B cell (primary cell): ENCODE measurements around the gene MAPK8. TPM values are rescaled to one million over a fixed set of nuclear protein-coding genes. Genes with fewer than 3 reads are reported as not detected.

ENCODE experiments used
- ATAC-seq: fragments of 200-7000 bp; cut with Tn5 transposase; one replicate; pipeline ENCODE4 v1.10.0; 2021; ENCODE audit warnings: low read depth, mild to moderate bottlenecking, moderate number of reproducible peaks, moderate library complexity
- CTCF ChIA-PET: fragments of 350-600 bp; sonication (Branson Sonifier 250); formaldehyde crosslinking; loops from one replicate; lab custom pipeline; 2021; ENCODE audit warnings: antibody characterized with exemption, inconsistent platforms; lab: Charles Lee
- POLR2A ChIA-PET: fragments of 350-600 bp; sonication (Branson Sonifier 250); formaldehyde crosslinking; loops from one replicate; lab custom pipeline; 2021; ENCODE audit warnings: antibody characterized with exemption; lab: Charles Lee
- DNase-seq: peaks from one replicate; pipeline ENCODE4 v3.0.0; 2013
- H2AFZ ChIP-seq: 2 replicates; pipeline ENCODE4 v1.6.1; 2012; ENCODE audit warnings: mild to moderate bottlenecking, low read depth, low read length; ENCODE audit not compliant: insufficient read depth, poor library complexity, severe bottlenecking
- H3K27ac ChIP-seq, 2 donors: 1 replicate in 1 of 2; 2 replicates in 1 of 2; pipeline ENCODE4 v1.5.1; 2012 to 2013; ENCODE audit warnings: low read length in 2 of 2, mild to moderate bottlenecking in 2 of 2, moderate library complexity in 1 of 2
- H3K27me3 ChIP-seq, 4 experiments: fragments of 200-600 bp in 1 of 4; sonication (generic) in 1 of 4; replicated peaks in 1 of 4; 1 replicate in 2 of 4; 2 replicates in 2 of 4; pipeline versions ENCODE4 v1.6.1 to v1.7.0; 2013 to 2016; ENCODE audit warnings: low read length in 3 of 4, mild to moderate bottlenecking in 2 of 4, mixed read lengths in 1 of 4, moderate library complexity in 1 of 4; ENCODE audit not compliant: insufficient read depth in 4 of 4, control insufficient read depth in 3 of 4; ENCODE audit errors: control extremely low read depth in 1 of 4
- H3K36me3 ChIP-seq, 2 experiments: replicated peaks in 1 of 2; 1 replicate in 1 of 2; 2 replicates in 1 of 2; pipeline versions ENCODE4 v1.6.1 to v1.7.1; 2013; ENCODE audit warnings: low read length in 1 of 2; ENCODE audit not compliant: insufficient read depth in 2 of 2, control insufficient read depth in 1 of 2; ENCODE audit errors: control extremely low read depth in 1 of 2, extremely low read depth in 1 of 2
- H3K4me1 ChIP-seq, 2 donors: fragments of 200-600 bp in 1 of 2; sonication (generic) in 1 of 2; 1 replicate in 1 of 2; 2 replicates in 1 of 2; pipeline versions ENCODE4 v1.5.1 to v1.6.1; 2013 to 2017; ENCODE audit warnings: low read length in 2 of 2; ENCODE audit not compliant: control insufficient read depth in 2 of 2, insufficient read depth in 2 of 2
- H3K4me2 ChIP-seq: replicated peaks from 2 replicates; pipeline ENCODE3; 2012; ENCODE audit warnings: mild to moderate bottlenecking, low read depth, low read length; ENCODE audit not compliant: poor library complexity, severe bottlenecking
- H3K4me3 ChIP-seq, 5 experiments: fragments of 200-600 bp in 1 of 5; sonication (generic) in 1 of 5; 1 replicate in 3 of 5; 2 replicates in 2 of 5; pipeline versions ENCODE4 v1.5.1 to v1.7.0; 2011 to 2016; ENCODE audit warnings: low read length in 4 of 5, mild to moderate bottlenecking in 4 of 5, low read depth in 2 of 5, control low read depth in 1 of 5, moderate library complexity in 1 of 5; ENCODE audit not compliant: insufficient read depth in 1 of 5; ENCODE audit errors: control extremely low read depth in 1 of 5, extremely low read depth in 1 of 5
- H3K79me2 ChIP-seq: fragments of 200-600 bp; sonication (generic); one replicate; pipeline ENCODE4 v1.6.0; 2016; ENCODE audit warnings: low read length; ENCODE audit not compliant: control insufficient read depth, insufficient read depth
- H3K9ac ChIP-seq: fragments of 200-600 bp; sonication (generic); 2 replicates; pipeline ENCODE4 v1.6.1; 2017; ENCODE audit warnings: mild to moderate bottlenecking, low read length, moderate library complexity
- H3K9me3 ChIP-seq, 3 donors: one replicate each; pipeline versions ENCODE4 v1.6.1 to v1.7.1; 2013; ENCODE audit warnings: low read length in 2 of 3; ENCODE audit not compliant: control insufficient read depth in 2 of 3, insufficient read depth in 1 of 3; ENCODE audit errors: control extremely low read depth in 1 of 3
- H4K20me1 ChIP-seq: 2 replicates; pipeline ENCODE4 v1.6.0; 2012; ENCODE audit warnings: mild to moderate bottlenecking, low read length; ENCODE audit not compliant: insufficient read depth, control insufficient read depth, poor library complexity, severe bottlenecking
- H3K27ac Mint-ChIP-seq: one replicate; pipeline ENCODE4 v1.8.0; 2021; ENCODE audit warnings: mixed read lengths
- H3K27me3 Mint-ChIP-seq: one replicate; pipeline ENCODE4 v1.8.0; 2021; ENCODE audit warnings: mixed read lengths
- H3K4me1 Mint-ChIP-seq: one replicate; pipeline ENCODE4 v1.8.0; 2021; ENCODE audit warnings: mixed read lengths
- H3K4me3 Mint-ChIP-seq: one replicate; pipeline ENCODE4 v1.8.0; 2021; ENCODE audit warnings: mixed read lengths
- H3K9me3 Mint-ChIP-seq: one replicate; pipeline ENCODE4 v1.8.0; 2022; ENCODE audit warnings: mixed read lengths; ENCODE audit not compliant: insufficient read depth
- EZH2 ChIP-seq: IDR thresholded peaks from 2 replicates; pipeline ENCODE4 v1.6.1; 2012; ENCODE audit warnings: borderline replicate concordance, low read depth, mild to moderate bottlenecking, moderate library complexity, low read length; ENCODE audit not compliant: insufficient read depth, poor library complexity, severe bottlenecking
- WGBS: methylation state at CpG from one replicate; pipeline ENCODE4 v1.1.5; 2013; ENCODE audit warnings: missing lambda C conversion rate; ENCODE audit not compliant: insufficient coverage; 5-methylcytosine and 5-hydroxymethylcytosine counted together
- intact Hi-C: fragments of 100-400 bp; cut with micrococcal nuclease; formaldehyde crosslinking; loops from one replicate; pipeline ENCODE4 v1.10.0; 2022
- polyA plus RNA-seq: library from polyadenylated mRNA; depleted of rRNA; stranded (reverse); fragments of >200 nt; gene quantifications from 2 replicates; pipeline ENCODE4 v1.2.3, GENCODE V29; 2012
- total RNA-seq, 2 donors: library from RNA; stranded (reverse); fragments of 120-200 nt in 1 of 2; gene quantifications; 1 replicate in 1 of 2; 2 replicates in 1 of 2; pipeline versions ENCODE4 v1.2.3 to v1.2.4, GENCODE V29; 2013 to 2022
- TF ChIP-seq, protein P1 (sequence below): fragments of 200-600 bp; IDR thresholded peaks from one replicate; pipeline ENCODE4 v1.8.0; 2022; ENCODE audit warnings: antibody characterized with exemption, mild to moderate bottlenecking

Gene MAPK8
- total and polyA plus RNA-seq, 2 donors (not counting 1 experiment from before 2014, with no cell fraction given): 13.7 to 40.0 TPM

DNA sequence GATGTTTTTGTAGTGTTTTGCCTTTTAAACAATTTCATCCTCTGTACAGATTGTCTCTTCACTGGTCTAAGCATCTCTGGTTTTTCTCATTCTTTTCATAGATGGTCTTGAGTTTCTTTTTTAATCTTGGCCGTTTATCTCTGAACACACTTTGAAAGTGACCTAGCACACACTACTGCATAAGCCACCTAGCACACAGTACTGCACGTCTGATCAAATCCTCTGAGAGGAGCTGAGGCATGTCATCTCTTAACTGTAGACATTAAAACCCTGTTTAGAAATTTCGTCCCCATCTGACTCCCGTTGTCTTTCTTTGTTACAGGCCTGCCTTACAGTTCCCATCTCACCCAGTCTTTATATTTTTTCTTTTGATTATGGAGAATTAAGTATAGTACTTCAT is 100.2 kb downstream of the MAPK8 start:
- Histone ChIP-seq H3K9me3 (no peaks in the 10 kb centered on the region), H3K4me1 (no peaks in the 10 kb centered on the region), H3K79me2 (no peaks in the 10 kb centered on the region), H2AFZ (no peak overlapping the region), H3K4me2 (no peak overlapping the region), H3K4me3 (no peak overlapping the region), H3K36me3 (peaks cover 0 to 22% of the 10 kb centered on the region in 2 experiments), H3K27me3 (no peaks in the 10 kb centered on the region), H3K27ac (no peak overlapping the region), H3K9ac (no peak overlapping the region), H4K20me1 (no peaks in the 10 kb centered on the region)
- no peaks in the 10 kb centered on the region for H3K27me3 Mint-ChIP-seq
- intact Hi-C loops: no loop called here
- H3K9me3 Mint-ChIP-seq: no peaks in the 10 kb centered on the region
- DNase-seq (no peak), ATAC-seq (no peak)
- no peaks in the 10 kb centered on the region for H3K4me1 Mint-ChIP-seq
- no peak overlapping the region for H3K4me3 Mint-ChIP-seq
- TF ChIP-seq, protein P1, sequence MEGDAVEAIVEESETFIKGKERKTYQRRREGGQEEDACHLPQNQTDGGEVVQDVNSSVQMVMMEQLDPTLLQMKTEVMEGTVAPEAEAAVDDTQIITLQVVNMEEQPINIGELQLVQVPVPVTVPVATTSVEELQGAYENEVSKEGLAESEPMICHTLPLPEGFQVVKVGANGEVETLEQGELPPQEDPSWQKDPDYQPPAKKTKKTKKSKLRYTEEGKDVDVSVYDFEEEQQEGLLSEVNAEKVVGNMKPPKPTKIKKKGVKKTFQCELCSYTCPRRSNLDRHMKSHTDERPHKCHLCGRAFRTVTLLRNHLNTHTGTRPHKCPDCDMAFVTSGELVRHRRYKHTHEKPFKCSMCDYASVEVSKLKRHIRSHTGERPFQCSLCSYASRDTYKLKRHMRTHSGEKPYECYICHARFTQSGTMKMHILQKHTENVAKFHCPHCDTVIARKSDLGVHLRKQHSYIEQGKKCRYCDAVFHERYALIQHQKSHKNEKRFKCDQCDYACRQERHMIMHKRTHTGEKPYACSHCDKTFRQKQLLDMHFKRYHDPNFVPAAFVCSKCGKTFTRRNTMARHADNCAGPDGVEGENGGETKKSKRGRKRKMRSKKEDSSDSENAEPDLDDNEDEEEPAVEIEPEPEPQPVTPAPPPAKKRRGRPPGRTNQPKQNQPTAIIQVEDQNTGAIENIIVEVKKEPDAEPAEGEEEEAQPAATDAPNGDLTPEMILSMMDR: no peak
- no peak for TF ChIP-seq EZH2
- ChIA-PET CTCF (no interaction called here), POLR2A (no interaction called here)
- no peak overlapping the region for H3K27ac Mint-ChIP-seq
- 93% methylated on average over 2 of the region's 4 CpGs for WGBS

DNA sequence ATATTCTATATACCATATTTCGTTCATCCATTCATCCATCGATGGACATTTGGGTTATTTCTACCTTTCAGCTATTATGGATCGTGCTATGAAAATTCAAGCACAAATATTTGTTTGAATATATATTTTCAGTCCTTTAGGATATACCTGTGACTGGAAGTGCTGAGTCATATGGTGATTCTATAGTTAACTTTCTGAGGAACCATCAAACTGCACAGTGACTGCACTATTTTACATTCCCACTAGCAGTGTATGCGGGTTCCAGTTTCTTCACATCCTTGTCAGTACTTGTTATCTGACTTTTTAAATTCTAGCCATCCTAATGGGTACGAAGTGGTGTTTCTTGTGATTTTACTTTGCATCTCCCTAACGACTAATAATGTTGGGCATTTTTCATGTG is 104.0 kb downstream of the MAPK8 start:
- H3K36me3 ChIP-seq: peaks cover 0 to 28% of the 10 kb centered on the region in 2 experiments
- H3K4me1 ChIP-seq: no peaks in the 10 kb centered on the region
- Mint-ChIP-seq H3K9me3 (peaks cover 6% of the 10 kb centered on the region), H3K27ac (no peak overlapping the region), H3K4me1 (no peaks in the 10 kb centered on the region), H3K27me3 (no peaks in the 10 kb centered on the region), H3K4me3 (no peak overlapping the region)
- WGBS: no CpG with 5 or more reads among the region's 6 CpGs
- H3K9me3 ChIP-seq: peaks cover 0 to 8% (median 4%) of the 10 kb centered on the region in 3 donors
- no peaks in the 10 kb centered on the region for H4K20me1 ChIP-seq
- H2AFZ ChIP-seq: no peak overlapping the region
- no peak overlapping the region for H3K27ac ChIP-seq
- ChIA-PET POLR2A (no interaction called here), CTCF (no interaction called here)
- DNase-seq: no peak
- no peak for ATAC-seq
- no peaks in the 10 kb centered on the region for H3K79me2 ChIP-seq
- TF ChIP-seq, protein P1: no peak
- TF ChIP-seq EZH2: no peak
- no peak overlapping the region for H3K4me2 ChIP-seq
- intact Hi-C loops: no loop called here
- no peaks in the 10 kb centered on the region for H3K27me3 ChIP-seq
- H3K9ac ChIP-seq: no peak overlapping the region
- no peak overlapping the region for H3K4me3 ChIP-seq
